Measurements from ENCODE around the gene ADGRB3. TPM values are rescaled to one million over a fixed set of nuclear protein-coding genes. Genes with fewer than 3 reads are reported as not detected.
A peak's percentile ranks its signal among the peaks of the same experiment; 100 is the strongest.

ADGRB3 gene
- total RNA-seq, 1 donor from 2014 or later: not detected

DNA sequence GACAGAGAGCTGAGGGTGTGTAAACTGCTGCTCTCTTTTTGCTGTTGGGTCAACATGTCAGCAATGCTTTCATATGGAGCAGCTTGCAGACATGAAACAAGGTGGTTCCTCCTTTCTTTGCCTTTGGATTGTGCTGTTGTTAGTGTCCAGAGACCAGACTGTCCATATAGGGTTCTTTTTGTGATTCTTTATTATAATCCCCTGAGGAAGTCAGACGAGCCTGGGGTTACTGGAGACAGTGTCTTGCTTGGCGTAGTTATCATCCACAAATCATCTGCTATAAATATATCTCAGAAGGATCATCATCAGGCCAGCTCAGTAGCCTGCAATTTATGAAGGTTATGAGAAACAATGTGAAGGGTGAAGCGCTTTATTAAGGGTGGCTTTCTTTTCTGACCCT lies 2.3 kb upstream of the ADGRB3 start:
- Histone ChIP-seq H3K36me3 (ENCODE audit: control insufficient read depth, insufficient read depth, low read length) (no peaks in the 10 kb centered on the region), H3K27me3 (ENCODE audit: control insufficient read depth, insufficient read depth, low read length) (peaks cover 19% of the 10 kb centered on the region), H3K4me3 (ENCODE audit: low read depth, low read length) (no peak overlapping the region)
- DNase-seq (ENCODE audit: low read depth) (no peak), FAIRE-seq (no peak)
- TF ChIP-seq, protein P1, sequence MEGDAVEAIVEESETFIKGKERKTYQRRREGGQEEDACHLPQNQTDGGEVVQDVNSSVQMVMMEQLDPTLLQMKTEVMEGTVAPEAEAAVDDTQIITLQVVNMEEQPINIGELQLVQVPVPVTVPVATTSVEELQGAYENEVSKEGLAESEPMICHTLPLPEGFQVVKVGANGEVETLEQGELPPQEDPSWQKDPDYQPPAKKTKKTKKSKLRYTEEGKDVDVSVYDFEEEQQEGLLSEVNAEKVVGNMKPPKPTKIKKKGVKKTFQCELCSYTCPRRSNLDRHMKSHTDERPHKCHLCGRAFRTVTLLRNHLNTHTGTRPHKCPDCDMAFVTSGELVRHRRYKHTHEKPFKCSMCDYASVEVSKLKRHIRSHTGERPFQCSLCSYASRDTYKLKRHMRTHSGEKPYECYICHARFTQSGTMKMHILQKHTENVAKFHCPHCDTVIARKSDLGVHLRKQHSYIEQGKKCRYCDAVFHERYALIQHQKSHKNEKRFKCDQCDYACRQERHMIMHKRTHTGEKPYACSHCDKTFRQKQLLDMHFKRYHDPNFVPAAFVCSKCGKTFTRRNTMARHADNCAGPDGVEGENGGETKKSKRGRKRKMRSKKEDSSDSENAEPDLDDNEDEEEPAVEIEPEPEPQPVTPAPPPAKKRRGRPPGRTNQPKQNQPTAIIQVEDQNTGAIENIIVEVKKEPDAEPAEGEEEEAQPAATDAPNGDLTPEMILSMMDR (IDR thresholded peaks at IDR 0.05; ENCODE audit: insufficient read depth, low read length, severe bottlenecking): no peak

DNA sequence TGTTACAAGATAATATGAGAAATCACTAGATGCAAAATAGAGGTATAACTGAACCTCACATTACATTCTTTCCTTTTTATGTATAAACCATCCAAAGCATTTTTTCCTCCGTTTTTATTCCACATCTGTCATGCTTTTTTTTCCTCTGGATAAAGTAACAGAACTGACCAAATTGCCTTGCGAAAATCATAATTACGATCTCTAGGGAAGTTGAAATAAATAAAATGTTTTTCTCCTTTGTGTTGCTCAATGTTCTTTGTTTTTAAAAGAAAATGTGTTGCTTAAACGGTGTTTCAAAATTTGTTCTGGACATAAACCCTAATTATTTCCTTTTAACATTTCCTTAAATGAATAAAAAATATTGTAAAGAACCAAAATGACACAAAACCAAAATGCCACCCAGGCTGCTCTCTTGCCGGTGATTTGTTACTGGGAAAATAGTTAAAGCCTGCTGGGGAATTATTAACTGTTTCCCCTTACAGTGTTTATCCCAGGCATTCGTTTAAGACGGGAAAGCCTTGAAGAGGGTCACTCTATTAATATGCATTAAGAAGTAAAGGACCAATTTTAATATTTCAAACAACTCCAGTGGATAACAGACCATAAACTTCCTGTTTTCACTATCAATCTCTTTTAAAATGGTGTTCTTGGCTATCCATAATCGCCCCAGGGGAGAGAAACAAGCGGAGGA lies 1.7 kb upstream of the ADGRB3 start:
- H3K27me3 ChIP-seq (ENCODE audit: control insufficient read depth, insufficient read depth, low read length): peaks cover 19% of the 10 kb centered on the region
- FAIRE-seq: no peak
- no peaks in the 10 kb centered on the region for H3K36me3 ChIP-seq (ENCODE audit: control insufficient read depth, insufficient read depth, low read length)
- no peak overlapping the region for H3K4me3 ChIP-seq (ENCODE audit: low read depth, low read length)
- DNase-seq (ENCODE audit: low read depth): no peak
- TF ChIP-seq, protein P1 (IDR thresholded peaks at IDR 0.05; ENCODE audit: insufficient read depth, low read length, severe bottlenecking): no peak

- H3K4me3 ChIP-seq (ENCODE audit: low read depth, low read length): peak overlapping the region; percentile 32
- no peaks in the 10 kb centered on the region for H3K36me3 ChIP-seq (ENCODE audit: control insufficient read depth, insufficient read depth, low read length)
- peak; percentile 43 for FAIRE-seq
- no peak for DNase-seq (ENCODE audit: low read depth)
- peaks cover 19% of the 10 kb centered on the region for H3K27me3 ChIP-seq (ENCODE audit: control insufficient read depth, insufficient read depth, low read length)
- TF ChIP-seq, protein P1 (IDR thresholded peaks at IDR 0.05; ENCODE audit: insufficient read depth, low read length, severe bottlenecking): no peak
These were observed 933 bp upstream of the ADGRB3 start for GRCh38 chr6:68633972-68634725.

GRCh38 chr6:68635412-68635705 lies 277 bp downstream of the ADGRB3 start:
- no peak for DNase-seq (ENCODE audit: low read depth)
- Histone ChIP-seq H3K4me3 (ENCODE audit: low read depth, low read length) (peak overlapping the region; percentile 32), H3K36me3 (ENCODE audit: control insufficient read depth, insufficient read depth, low read length) (no peaks in the 10 kb centered on the region), H3K27me3 (ENCODE audit: control insufficient read depth, insufficient read depth, low read length) (peaks cover 22% of the 10 kb centered on the region)
- TF ChIP-seq, protein P1 (IDR thresholded peaks at IDR 0.05; ENCODE audit: insufficient read depth, low read length, severe bottlenecking): no peak
- FAIRE-seq: no peak

GRCh38 chr6:68635706-68636513 lies 828 bp downstream of the ADGRB3 start:
- FAIRE-seq (no peak), DNase-seq (ENCODE audit: low read depth) (no peak)
- Histone ChIP-seq H3K4me3 (ENCODE audit: low read depth, low read length) (peak overlapping the region; percentile 32), H3K27me3 (ENCODE audit: control insufficient read depth, insufficient read depth, low read length) (peaks cover 22% of the 10 kb centered on the region), H3K36me3 (ENCODE audit: control insufficient read depth, insufficient read depth, low read length) (no peaks in the 10 kb centered on the region)
- TF ChIP-seq, protein P1 (IDR thresholded peaks at IDR 0.05; ENCODE audit: insufficient read depth, low read length, severe bottlenecking): no peak

Measured in bronchial epithelial cell (primary cell).